ACC112 (cell line): ENCODE data around the gene ENGASE.

Source experiments
- H2AFZ ChIP-seq: fragments of 200-600 bp; sonication (generic); one replicate; pipeline ENCODE4 v1.6.0; 2017; ENCODE audit warnings: antibody characterized with exemption, low read length; ENCODE audit not compliant: unreplicated experiment
- H3K27ac ChIP-seq: fragments of 200-600 bp; sonication (generic); 2 replicates; pipeline ENCODE4 v1.5.1; 2014; ENCODE audit warnings: low read depth, mild to moderate bottlenecking, antibody characterized with exemption, low read length, moderate library complexity
- H3K27me3 ChIP-seq: fragments of 200-600 bp; sonication (generic); 2 replicates; pipeline ENCODE4 v1.6.1; 2014; ENCODE audit warnings: mild to moderate bottlenecking, antibody characterized with exemption, low read length, moderate library complexity, mixed read lengths; ENCODE audit not compliant: insufficient read depth
- H3K36me3 ChIP-seq: fragments of 200-600 bp; sonication (generic); 2 replicates; pipeline ENCODE4 v1.6.1; 2016; ENCODE audit warnings: mild to moderate bottlenecking, antibody characterized with exemption, low read length, moderate library complexity, mixed read lengths; ENCODE audit not compliant: insufficient read depth
- H3K4me1 ChIP-seq: fragments of 200-600 bp; sonication (generic); one replicate; pipeline ENCODE4 v1.6.1; 2016; ENCODE audit warnings: low read length, mixed read lengths; ENCODE audit not compliant: insufficient read depth, unreplicated experiment, control insufficient read depth
- H3K4me3 ChIP-seq: fragments of 200-600 bp; sonication (generic); 2 replicates; pipeline ENCODE4 v1.5.1; 2014; ENCODE audit warnings: mild to moderate bottlenecking, low read depth, low read length
- H3K79me2 ChIP-seq: fragments of 200-600 bp; sonication (generic); one replicate; pipeline ENCODE4 v1.6.0; 2016; ENCODE audit warnings: low read length; ENCODE audit not compliant: control insufficient read depth, unreplicated experiment, insufficient read depth

Gene ENGASE

GRCh38 chr17:79055197-79055596, 19.4 kb upstream of the ENGASE start:
- peaks cover 3% of the 10 kb centered on the region for H3K4me1 ChIP-seq
- no peaks in the 10 kb centered on the region for H3K36me3 ChIP-seq
- no peak overlapping the region for H3K4me3 ChIP-seq

GRCh38 chr17:79057737-79058385, 16.8 kb upstream of the ENGASE start:
- no peak overlapping the region for H3K4me3 ChIP-seq
- H3K27me3 ChIP-seq, result no peaks in the 10 kb centered on the region
- no peak overlapping the region for H2AFZ ChIP-seq
- peaks cover 3% of the 10 kb centered on the region for H3K4me1 ChIP-seq
- H3K27ac ChIP-seq, result no peak overlapping the region
- H3K79me2 ChIP-seq, result no peaks in the 10 kb centered on the region
- no peaks in the 10 kb centered on the region for H3K36me3 ChIP-seq

More at GRCh38 chr17:79055197-79055596, 19.4 kb upstream of the ENGASE start:
- H2AFZ ChIP-seq, result no peak overlapping the region
- H3K27ac ChIP-seq, result no peak overlapping the region
- no peaks in the 10 kb centered on the region for H3K79me2 ChIP-seq
- no peaks in the 10 kb centered on the region for H3K27me3 ChIP-seq

DNA sequence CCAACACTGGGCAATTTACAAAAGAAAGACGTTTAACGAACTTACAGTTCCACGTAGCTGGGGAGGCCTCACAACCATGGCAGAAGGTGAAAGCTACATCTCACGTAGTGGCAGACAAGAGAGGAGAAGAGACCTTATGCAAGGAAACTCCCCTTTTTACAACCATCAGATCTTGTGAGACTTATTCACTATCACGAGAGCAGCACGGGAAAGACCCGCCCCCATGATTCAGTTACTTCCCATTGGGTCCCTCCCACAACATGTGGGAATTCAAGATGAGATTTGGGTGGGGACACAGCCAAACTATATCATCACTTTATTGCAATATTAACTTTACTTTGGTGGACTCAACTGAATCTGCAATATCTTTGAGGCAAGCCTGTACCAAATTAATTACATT, 11.9 kb upstream of the ENGASE start:
- H3K27ac ChIP-seq, result no peak overlapping the region
- no peaks in the 10 kb centered on the region for H3K4me1 ChIP-seq
- no peaks in the 10 kb centered on the region for H3K79me2 ChIP-seq
- H3K4me3 ChIP-seq, result no peak overlapping the region
- no peak overlapping the region for H2AFZ ChIP-seq
- H3K36me3 ChIP-seq, result no peaks in the 10 kb centered on the region
- no peaks in the 10 kb centered on the region for H3K27me3 ChIP-seq

DNA sequence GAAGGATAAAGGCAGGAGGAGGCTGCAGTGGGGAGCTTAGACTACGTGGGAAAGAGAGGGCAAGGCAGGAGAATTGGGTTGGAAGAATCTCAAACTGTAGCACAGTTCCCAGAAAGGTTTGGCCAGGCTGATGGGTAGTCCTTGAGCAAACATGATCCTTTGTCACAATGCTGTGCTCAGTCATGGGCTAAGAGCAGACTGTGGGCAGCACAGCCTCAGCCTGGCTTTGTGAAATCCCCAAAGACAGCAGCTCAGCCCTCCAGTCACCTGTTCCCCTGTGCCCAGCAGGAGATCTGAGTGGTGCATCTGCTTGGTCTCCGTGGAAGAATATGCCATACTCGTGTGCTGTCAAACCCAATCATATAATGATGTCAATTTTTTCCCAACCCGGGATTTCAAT, 10.6 kb upstream of the ENGASE start:
- Histone ChIP-seq H3K4me3 (no peak overlapping the region), H3K27me3 (no peaks in the 10 kb centered on the region), H3K79me2 (no peaks in the 10 kb centered on the region), H3K27ac (no peak overlapping the region), H2AFZ (no peak overlapping the region), H3K4me1 (no peaks in the 10 kb centered on the region), H3K36me3 (no peaks in the 10 kb centered on the region)

- no peak overlapping the region for H3K4me3 ChIP-seq
- no peaks in the 10 kb centered on the region for H3K27me3 ChIP-seq
- H3K4me1 ChIP-seq, result no peaks in the 10 kb centered on the region
- no peaks in the 10 kb centered on the region for H3K79me2 ChIP-seq
- H2AFZ ChIP-seq, result no peak overlapping the region
- no peak overlapping the region for H3K27ac ChIP-seq
- H3K36me3 ChIP-seq, result no peaks in the 10 kb centered on the region
Observed at GRCh38 chr17:79065105-79065670, 9.4 kb upstream of the ENGASE start.

DNA sequence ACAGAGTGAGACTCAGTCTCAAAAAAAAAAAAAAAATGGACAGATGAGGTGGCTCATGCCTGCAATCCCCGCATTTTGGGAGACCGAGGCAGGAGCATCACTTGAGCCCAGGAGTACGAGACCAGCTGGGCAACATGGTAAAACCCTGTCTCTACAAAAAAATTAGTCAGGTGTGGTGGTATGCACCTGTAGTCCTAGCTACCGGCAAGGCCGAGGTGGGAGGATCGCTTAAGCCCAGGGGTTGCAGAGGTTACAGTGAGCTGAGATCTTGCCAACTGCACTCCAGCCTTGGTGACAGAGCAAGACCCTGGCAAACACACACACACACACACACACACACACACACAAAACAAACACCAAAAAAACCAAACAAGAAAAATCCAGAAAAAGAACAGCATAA, 7.7 kb upstream of the ENGASE start:
- no peak overlapping the region for H2AFZ ChIP-seq
- no peaks in the 10 kb centered on the region for H3K4me1 ChIP-seq
- H3K4me3 ChIP-seq, result no peak overlapping the region
- no peaks in the 10 kb centered on the region for H3K36me3 ChIP-seq
- H3K79me2 ChIP-seq, result no peaks in the 10 kb centered on the region
- H3K27ac ChIP-seq, result no peak overlapping the region
- H3K27me3 ChIP-seq, result no peaks in the 10 kb centered on the region

DNA sequence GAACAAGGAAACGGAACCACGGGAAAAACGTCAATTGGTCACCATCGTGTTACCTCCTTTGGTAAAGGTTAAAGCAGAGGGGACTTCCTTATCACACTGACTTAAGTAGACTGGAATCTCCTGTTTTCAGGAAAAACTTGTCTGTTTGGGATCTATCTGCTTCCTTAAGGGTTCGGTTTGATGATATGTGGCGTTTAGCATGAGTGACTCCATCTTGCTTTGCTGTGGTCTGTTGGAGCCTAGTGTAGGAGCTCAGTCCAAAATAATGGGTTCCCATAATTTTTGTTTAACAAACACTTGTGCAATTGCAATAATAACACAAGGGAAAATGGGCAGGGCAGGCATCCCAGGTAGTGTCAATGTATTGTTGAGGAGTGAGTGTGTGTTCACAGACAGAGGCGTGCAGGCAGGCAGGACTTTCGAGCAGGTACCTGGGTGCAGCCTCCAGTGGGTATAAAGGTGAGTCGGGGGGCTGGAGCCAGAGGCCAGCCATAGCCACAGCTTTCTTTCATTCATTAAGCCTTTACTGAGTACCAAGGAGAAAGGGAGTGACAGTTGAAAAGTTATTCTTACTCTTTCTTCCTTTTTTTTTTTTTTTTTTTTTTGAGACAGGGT, 4.3 kb upstream of the ENGASE start:
- no peak overlapping the region for H2AFZ ChIP-seq
- no peak overlapping the region for H3K27ac ChIP-seq

GRCh38 chr17:79071161-79071740, 3.4 kb upstream of the ENGASE start:
- Histone ChIP-seq H3K4me1 (peaks cover 6% of the 10 kb centered on the region), H3K27ac (no peak overlapping the region), H3K4me3 (no peak overlapping the region), H3K79me2 (no peaks in the 10 kb centered on the region), H3K27me3 (no peaks in the 10 kb centered on the region), H2AFZ (no peak overlapping the region), H3K36me3 (no peaks in the 10 kb centered on the region)

More for the DNA sequence above, 4.3 kb upstream of the ENGASE start:
- H3K4me1 ChIP-seq, result no peaks in the 10 kb centered on the region
- H3K4me3 ChIP-seq, result no peak overlapping the region
- no peaks in the 10 kb centered on the region for H3K79me2 ChIP-seq
- no peaks in the 10 kb centered on the region for H3K36me3 ChIP-seq
- no peaks in the 10 kb centered on the region for H3K27me3 ChIP-seq

DNA sequence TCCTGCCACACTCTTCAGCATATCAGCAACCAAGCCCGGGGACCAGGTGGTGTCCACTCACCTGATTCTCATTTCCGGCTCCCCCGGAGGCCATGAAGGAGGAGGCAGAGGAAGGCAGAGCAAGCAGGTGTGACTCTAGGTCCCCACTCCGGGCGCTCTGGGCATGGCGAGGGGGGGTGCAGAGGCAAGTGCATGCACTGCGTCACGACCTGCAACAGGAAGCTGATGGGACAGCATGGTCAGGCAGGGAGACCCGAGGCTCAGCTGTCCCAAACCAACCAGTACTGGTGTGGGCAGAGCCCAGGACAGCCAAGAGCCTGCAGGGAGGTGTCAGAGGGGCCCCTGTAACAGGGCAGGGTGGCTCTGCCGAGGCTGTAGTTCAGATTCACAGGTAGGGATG, 2.1 kb upstream of the ENGASE start:
- Histone ChIP-seq H3K4me3 (no peak overlapping the region), H3K79me2 (no peaks in the 10 kb centered on the region), H3K36me3 (no peaks in the 10 kb centered on the region), H2AFZ (no peak overlapping the region), H3K27me3 (no peaks in the 10 kb centered on the region), H3K4me1 (peaks cover 6% of the 10 kb centered on the region), H3K27ac (no peak overlapping the region)

DNA sequence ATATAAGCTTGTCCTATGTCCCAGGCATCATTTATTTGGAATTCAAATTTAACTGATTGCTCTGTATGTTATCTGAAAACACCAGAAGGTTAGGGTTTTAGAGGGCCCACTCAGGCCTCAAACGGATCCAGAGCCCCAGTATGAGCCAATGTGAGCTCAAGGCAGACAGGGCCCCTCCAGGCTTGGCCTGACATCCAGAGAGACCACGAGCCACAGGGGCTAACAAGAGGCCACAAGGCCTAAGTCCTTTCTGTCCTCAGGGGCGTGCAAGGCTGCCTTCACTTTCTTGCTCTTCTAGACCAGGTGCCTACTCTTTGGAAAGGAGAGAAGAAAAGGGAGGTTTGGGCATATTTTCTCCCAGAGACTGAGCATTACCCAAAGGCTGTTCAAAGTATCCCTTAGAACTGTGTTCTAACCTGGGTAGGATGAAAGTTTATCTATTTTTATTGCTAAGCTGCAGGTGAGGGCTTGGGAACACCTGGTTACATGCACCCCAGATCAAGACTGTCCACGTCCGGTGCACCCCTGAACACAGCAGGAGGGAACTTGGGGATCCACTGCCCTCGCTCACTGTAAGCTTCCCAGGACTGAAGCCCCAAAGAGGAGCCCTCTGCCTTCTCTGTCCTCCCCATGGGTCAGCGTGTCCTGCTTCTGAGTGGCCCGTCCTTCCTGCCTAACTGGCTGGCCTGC, 1.5 kb upstream of the ENGASE start:
- Histone ChIP-seq H3K36me3 (no peaks in the 10 kb centered on the region), H3K27me3 (no peaks in the 10 kb centered on the region), H3K4me3 (no peak overlapping the region), H3K4me1 (peaks cover 6% of the 10 kb centered on the region), H2AFZ (no peak overlapping the region), H3K27ac (no peak overlapping the region), H3K79me2 (no peaks in the 10 kb centered on the region)
